NOMO-1 treated with dmso at 0.1 percent for 144 hours (cell line): ENCODE data around the gene MTMR6.

Source experiments
- DNase-seq: peaks from one replicate; lab custom pipeline; 2025; ENCODE audit not compliant: unreplicated experiment; lab: John Stamatoyannopoulos, UW

MTMR6 gene

DNA sequence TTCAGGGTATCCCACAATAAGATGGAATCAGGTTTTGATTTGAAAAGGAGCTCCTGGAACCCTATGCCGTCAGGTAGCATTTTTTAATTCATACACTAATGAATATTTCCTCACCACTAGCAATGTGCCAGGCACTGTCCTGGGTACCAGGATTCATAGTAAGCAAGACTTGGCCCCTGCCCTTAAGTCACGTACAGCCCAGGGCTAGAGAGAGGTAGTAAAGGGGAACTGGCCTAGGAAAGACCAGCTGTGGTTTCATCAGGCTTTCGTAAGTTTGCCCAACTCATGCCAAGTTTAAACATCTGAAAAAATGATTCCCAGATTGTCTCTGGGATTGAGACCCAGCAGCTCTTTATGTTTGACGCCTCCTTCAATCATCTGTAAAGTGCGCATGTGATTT is 69.3 kb downstream of the MTMR6 start:
- DNase-seq: no peak

DNA sequence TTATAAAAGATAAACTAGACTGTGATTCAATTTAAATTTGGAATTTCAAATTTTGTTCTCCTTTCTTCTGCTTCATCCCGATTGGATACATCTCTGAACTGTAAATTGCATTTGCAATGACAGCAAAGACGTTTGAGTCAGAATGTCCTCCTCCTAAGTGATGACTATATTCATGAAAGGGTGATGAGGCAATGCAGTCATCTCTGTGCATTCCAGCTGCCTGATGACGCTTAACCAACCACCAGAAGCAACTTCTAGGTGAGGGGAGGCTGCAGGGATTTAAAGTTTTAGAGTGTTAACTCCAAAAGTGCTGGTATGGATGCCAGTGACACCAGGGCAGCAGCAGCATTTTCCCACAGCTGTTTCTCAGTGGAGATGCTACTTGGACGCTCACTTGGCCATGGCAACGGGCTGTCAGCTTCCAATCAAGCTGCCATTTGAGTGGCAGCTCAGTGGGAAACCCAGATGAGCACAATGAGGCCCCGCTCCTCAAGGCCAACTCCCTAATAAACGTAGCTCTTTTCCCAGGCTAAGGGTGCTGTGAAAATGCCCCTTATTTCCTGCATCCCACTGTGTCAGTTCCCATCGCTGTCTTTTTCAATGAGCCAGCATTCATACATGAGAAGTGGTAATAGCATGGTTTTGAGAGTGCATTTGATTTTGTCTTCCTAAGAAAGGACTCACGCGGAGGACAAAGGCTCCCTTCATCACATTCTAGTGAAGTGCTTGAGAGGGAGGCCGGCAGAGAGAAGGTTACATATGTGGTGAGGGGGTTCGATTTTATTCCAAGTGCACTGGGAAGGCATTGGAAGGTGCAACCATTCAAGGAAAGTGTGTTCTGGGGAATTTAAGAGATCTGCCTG is 70.0 kb downstream of the MTMR6 start:
- DNase-seq: no peak

DNA sequence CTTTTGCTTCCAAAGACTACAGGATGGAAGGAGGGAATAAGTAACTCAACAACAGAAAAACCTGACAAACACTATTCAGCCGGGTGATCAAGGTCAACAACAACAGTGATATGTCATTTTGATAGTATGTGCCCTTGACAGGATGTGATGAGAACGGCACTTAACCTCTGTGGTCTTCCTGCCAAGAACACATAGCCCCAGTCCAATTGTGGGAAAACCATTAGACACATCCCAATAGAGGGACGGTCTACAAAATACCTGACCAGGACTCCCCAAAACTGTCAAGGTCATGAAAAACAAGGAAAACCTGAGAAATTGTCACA is 72.1 kb downstream of the MTMR6 start:
- DNase-seq: no peak

DNA sequence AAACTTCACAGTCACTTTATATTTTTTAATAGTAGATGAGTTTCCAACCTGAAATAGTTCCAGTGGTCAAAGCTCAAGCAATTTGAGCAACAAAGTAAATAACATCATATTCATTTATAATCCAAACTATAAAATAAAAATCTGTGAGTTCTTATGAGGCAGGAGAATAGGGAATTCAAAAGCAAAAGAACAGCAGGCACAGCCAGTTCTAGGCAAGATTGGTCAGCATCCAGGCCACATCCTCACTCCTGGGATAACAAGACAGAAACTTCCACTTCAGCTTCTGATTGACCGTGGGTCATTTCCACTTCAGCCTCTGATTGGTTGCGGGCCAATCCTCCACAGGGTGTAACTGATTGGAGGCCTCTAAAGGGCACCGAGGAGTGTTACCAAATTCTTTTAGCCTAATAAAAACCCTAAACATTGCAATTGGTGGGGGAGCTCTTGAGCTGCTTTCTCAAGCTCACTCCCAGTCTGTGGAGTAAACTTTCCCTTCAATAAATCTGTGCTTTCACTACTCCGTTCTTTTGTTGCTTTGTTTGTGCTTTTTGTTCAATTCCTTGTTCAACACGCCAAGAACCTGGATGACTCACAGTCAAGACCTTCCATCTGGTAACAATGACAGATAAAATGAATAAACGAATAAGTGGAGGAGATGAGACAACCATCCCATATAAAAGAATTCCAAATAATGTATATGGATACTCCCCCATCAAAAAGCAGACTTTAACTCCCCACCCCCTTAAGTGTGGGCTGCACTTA is 72.6 kb downstream of the MTMR6 start:
- DNase-seq: no peak

DNA sequence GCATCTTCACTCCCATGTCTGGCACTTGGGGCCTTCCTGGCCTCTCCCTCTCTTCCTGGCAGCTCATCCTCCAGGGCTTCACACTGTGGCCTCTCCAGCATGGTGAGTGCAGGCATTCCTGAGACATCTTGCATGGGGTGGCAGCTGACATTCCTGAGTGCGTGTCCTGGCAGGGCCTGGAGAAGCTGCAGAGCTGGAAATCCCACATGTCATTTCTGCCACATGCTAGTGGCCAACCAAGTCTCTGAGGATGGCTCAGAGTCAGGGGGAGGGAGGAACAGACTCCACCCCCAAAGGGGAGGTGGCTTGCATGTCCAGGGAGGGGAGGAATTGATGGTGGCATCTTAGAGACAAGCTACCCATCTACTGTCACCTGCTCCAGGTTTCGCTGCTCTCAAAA is 73.6 kb downstream of the MTMR6 start:
- DNase-seq: no peak

GRCh38 chr13:25210842-25211569 is 76.3 kb downstream of the MTMR6 start:
- DNase-seq: no peak

GRCh38 chr13:25207291-25207810 is 79.9 kb downstream of the MTMR6 start:
- DNase-seq: no peak

DNA sequence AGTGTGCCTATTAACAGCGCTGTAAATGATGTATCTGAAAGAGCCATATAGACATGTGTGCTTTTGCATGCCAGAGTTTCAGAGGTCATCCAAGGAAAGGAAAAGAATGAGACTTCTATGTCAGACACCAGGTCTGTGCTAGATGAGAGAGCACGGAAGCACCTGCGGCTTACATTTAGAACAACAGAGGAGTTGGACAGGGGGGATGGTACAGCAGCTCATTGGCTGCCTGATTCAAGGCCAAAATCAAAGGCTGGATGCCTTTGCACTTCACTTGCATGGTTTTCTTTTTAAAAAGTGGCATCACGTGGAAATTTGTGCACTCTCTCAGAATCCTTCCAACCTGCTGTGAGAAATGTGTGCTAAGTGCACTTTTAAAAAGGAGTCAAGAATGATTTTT is 82.4 kb downstream of the MTMR6 start:
- DNase-seq: no peak

DNA sequence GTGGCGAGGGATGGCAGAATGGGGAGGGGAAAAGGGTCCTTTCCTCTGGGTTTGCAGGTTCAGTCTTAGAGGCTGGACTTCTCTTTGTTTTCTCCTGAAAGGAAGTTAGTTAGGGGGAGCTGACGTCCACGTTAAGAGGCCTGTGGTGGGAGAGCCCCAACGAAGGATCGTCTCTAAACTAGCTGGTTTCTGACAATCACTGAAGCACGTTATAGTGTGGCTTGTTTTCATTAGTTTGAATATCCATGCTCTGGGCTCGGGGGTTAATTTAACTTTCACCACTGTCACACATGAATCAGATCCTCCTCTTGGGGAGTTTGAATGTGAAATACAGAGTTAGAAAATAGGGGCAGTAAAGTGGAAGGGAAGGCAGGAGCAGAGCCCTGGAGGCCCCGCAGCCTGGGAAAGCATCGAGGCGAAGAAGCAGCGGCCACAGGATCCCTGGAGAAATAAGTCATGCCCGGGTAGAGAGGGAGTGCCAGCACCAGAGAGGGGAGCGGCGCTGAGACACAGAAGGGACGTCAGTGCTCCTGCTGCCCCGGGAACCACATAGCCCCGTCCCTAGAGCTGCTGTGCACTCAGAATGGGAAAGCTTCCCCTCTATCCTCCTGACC is 84.1 kb downstream of the MTMR6 start:
- DNase-seq: no peak

GRCh38 chr13:25200783-25201182 is 86.5 kb downstream of the MTMR6 start:
- no peak for DNase-seq

GRCh38 chr13:25198647-25199046 is 88.6 kb downstream of the MTMR6 start:
- no peak for DNase-seq

- DNase-seq: no peak
These were observed 90.3 kb downstream of the MTMR6 start for GRCh38 chr13:25196971-25197370.
